ENCODE data around the gene SLC12A2.

SLC12A2 gene

DNA sequence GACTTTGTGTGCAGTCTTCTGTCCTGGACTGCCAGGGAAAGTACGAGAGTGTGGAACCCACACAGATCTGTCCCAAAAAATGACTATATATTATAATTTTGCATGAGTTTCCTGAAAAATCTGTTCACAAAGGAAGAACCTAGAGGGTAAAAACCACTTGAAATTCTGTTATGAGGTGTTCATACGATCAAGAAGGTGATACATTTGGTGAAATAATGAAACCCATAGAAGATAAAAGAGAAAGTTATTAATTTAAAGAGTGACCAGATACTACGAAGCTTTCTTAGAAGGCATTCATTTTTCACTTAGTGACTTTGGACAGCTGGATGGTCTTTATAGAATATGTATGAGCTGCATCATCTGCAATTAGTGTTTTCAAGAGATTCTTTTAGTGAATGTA is 32.9 kb downstream of the SLC12A2 start:
- H3K27ac ChIP-seq (ENCODE audit: low read length), result no peak overlapping the region
- no peak for DNase-seq
- H4K20me1 ChIP-seq (ENCODE audit: insufficient read depth, low read length), result no peaks in the 10 kb centered on the region
- no peaks in the 10 kb centered on the region for H3K27me3 ChIP-seq (ENCODE audit: insufficient read depth, low read length, poor library complexity)
- H3K9me3 ChIP-seq (ENCODE audit: insufficient read depth, low read length, severe bottlenecking), result peaks cover 5% of the 10 kb centered on the region
- ATAC-seq (ENCODE audit: insufficient read depth, low read depth), result no peak
- H3K36me3 ChIP-seq (ENCODE audit: insufficient read depth, low read length), result peaks cover 42% of the 10 kb centered on the region
- no peaks in the 10 kb centered on the region for H3K79me2 ChIP-seq (ENCODE audit: insufficient read depth, low read length)
- H3K4me1 ChIP-seq (ENCODE audit: insufficient read depth, low read length), result no peaks in the 10 kb centered on the region
- TF ChIP-seq EZH2 (IDR thresholded peaks at IDR 0.05; ENCODE audit: borderline replicate concordance, low read depth, low read length, severe bottlenecking), result no peak
- TF ChIP-seq, protein P1, sequence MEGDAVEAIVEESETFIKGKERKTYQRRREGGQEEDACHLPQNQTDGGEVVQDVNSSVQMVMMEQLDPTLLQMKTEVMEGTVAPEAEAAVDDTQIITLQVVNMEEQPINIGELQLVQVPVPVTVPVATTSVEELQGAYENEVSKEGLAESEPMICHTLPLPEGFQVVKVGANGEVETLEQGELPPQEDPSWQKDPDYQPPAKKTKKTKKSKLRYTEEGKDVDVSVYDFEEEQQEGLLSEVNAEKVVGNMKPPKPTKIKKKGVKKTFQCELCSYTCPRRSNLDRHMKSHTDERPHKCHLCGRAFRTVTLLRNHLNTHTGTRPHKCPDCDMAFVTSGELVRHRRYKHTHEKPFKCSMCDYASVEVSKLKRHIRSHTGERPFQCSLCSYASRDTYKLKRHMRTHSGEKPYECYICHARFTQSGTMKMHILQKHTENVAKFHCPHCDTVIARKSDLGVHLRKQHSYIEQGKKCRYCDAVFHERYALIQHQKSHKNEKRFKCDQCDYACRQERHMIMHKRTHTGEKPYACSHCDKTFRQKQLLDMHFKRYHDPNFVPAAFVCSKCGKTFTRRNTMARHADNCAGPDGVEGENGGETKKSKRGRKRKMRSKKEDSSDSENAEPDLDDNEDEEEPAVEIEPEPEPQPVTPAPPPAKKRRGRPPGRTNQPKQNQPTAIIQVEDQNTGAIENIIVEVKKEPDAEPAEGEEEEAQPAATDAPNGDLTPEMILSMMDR (IDR thresholded peaks at IDR 0.05; ENCODE audit: borderline replicate concordance, extremely low read depth, low read length, poor library complexity, severe bottlenecking), result no peak
- no peak overlapping the region for H3K9ac ChIP-seq (ENCODE audit: low read depth, low read length)
- no peak overlapping the region for H3K4me2 ChIP-seq (ENCODE audit: insufficient read depth, low read length)
- no peak overlapping the region for H2AFZ ChIP-seq (ENCODE audit: low read depth, low read length)
- no peak overlapping the region for H3K4me3 ChIP-seq (ENCODE audit: low read depth in 1 of 2, low read length in 2 of 2)

- Histone ChIP-seq H3K9ac (ENCODE audit: low read depth, low read length) (no peak overlapping the region), H4K20me1 (ENCODE audit: insufficient read depth, low read length) (no peaks in the 10 kb centered on the region), H3K4me2 (ENCODE audit: insufficient read depth, low read length) (no peak overlapping the region), H3K79me2 (ENCODE audit: insufficient read depth, low read length) (no peaks in the 10 kb centered on the region), H3K4me1 (ENCODE audit: insufficient read depth, low read length) (no peaks in the 10 kb centered on the region), H3K9me3 (ENCODE audit: insufficient read depth, low read length, severe bottlenecking) (peaks cover 5% of the 10 kb centered on the region), H3K4me3 (ENCODE audit: low read depth in 1 of 2, low read length in 2 of 2) (no peak overlapping the region), H2AFZ (ENCODE audit: low read depth, low read length) (no peak overlapping the region), H3K27me3 (ENCODE audit: insufficient read depth, low read length, poor library complexity) (no peaks in the 10 kb centered on the region), H3K36me3 (ENCODE audit: insufficient read depth, low read length) (peaks cover 40% of the 10 kb centered on the region), H3K27ac (ENCODE audit: low read length) (no peak overlapping the region)
- ATAC-seq (ENCODE audit: insufficient read depth, low read depth), result no peak
- TF ChIP-seq EZH2 (IDR thresholded peaks at IDR 0.05; ENCODE audit: borderline replicate concordance, low read depth, low read length, severe bottlenecking), result no peak
- TF ChIP-seq, protein P1 (IDR thresholded peaks at IDR 0.05; ENCODE audit: borderline replicate concordance, extremely low read depth, low read length, poor library complexity, severe bottlenecking), result no peak
- no peak for DNase-seq
These were observed 34.6 kb downstream of the SLC12A2 start for GRCh38 chr5:128118214-128118613.

DNA sequence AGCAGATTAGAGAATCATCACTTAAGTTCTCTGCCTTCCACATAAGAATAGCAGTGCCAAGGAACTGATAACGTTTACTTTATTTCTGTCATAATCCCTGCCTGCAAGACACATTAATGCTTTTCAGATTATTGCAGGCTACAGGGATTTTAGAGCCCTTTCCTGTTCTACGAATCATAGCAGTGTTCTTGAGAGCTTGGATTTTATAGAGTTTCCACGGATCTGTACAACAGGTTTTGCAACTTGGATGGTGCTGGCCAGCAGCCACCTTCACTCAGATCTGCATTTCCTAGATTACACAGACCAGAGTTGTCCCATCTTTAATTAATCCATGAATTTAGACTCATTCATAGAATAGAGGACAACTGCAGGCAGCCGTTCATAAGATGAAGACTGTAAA is 38.1 kb downstream of the SLC12A2 start:
- Histone ChIP-seq H3K9me3 (ENCODE audit: insufficient read depth, low read length, severe bottlenecking) (peaks cover 5% of the 10 kb centered on the region), H2AFZ (ENCODE audit: low read depth, low read length) (no peak overlapping the region), H3K27ac (ENCODE audit: low read length) (no peak overlapping the region), H3K4me2 (ENCODE audit: insufficient read depth, low read length) (no peak overlapping the region), H3K4me1 (ENCODE audit: insufficient read depth, low read length) (no peaks in the 10 kb centered on the region), H3K4me3 (ENCODE audit: low read depth in 1 of 2, low read length in 2 of 2) (no peak overlapping the region), H3K9ac (ENCODE audit: low read depth, low read length) (no peak overlapping the region), H4K20me1 (ENCODE audit: insufficient read depth, low read length) (no peaks in the 10 kb centered on the region), H3K27me3 (ENCODE audit: insufficient read depth, low read length, poor library complexity) (no peaks in the 10 kb centered on the region), H3K36me3 (ENCODE audit: insufficient read depth, low read length) (peaks cover 19% of the 10 kb centered on the region; the same call in 1 of the 2 replicates), H3K79me2 (ENCODE audit: insufficient read depth, low read length) (no peaks in the 10 kb centered on the region)
- no peak for DNase-seq
- TF ChIP-seq, protein P1 (IDR thresholded peaks at IDR 0.05; ENCODE audit: borderline replicate concordance, extremely low read depth, low read length, poor library complexity, severe bottlenecking), result no peak
- no peak for TF ChIP-seq EZH2 (IDR thresholded peaks at IDR 0.05; ENCODE audit: borderline replicate concordance, low read depth, low read length, severe bottlenecking)
- no peak for ATAC-seq (ENCODE audit: insufficient read depth, low read depth)

DNA sequence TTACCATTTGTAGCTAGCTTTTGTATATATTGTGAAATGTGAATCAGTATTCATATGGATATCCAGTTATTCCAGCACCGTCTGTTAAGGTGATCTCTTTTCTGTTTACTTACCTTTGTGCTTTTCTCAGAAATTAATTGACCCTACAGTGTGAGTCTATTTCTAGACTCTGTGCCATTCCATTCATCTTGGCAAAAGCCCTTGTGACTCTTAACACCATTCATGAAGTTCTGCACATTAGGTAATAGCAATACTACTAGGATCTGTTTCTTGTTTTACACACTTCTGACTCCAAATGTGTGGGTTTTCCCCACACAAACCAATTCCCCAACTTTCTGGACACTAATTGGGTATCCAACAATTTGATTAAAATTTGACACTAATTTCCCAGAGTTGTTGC is 40.4 kb downstream of the SLC12A2 start:
- no peak overlapping the region for H3K27ac ChIP-seq (ENCODE audit: low read length)
- H3K79me2 ChIP-seq (ENCODE audit: insufficient read depth, low read length), result no peaks in the 10 kb centered on the region
- no peak overlapping the region for H2AFZ ChIP-seq (ENCODE audit: low read depth, low read length)
- DNase-seq (no peak), ATAC-seq (ENCODE audit: insufficient read depth, low read depth) (no peak)
- H3K4me1 ChIP-seq (ENCODE audit: insufficient read depth, low read length), result no peaks in the 10 kb centered on the region
- 0 out of 2 replicates have a peak, but pooled peaks cover 1% of the 10 kb centered on the region for H3K36me3 ChIP-seq (ENCODE audit: insufficient read depth, low read length)
- no peak overlapping the region for H3K4me2 ChIP-seq (ENCODE audit: insufficient read depth, low read length)
- no peak overlapping the region for H3K9ac ChIP-seq (ENCODE audit: low read depth, low read length)
- H4K20me1 ChIP-seq (ENCODE audit: insufficient read depth, low read length), result no peaks in the 10 kb centered on the region
- TF ChIP-seq EZH2 (IDR thresholded peaks at IDR 0.05; ENCODE audit: borderline replicate concordance, low read depth, low read length, severe bottlenecking), result no peak
- TF ChIP-seq, protein P1 (IDR thresholded peaks at IDR 0.05; ENCODE audit: borderline replicate concordance, extremely low read depth, low read length, poor library complexity, severe bottlenecking), result no peak
- peaks cover 4% of the 10 kb centered on the region for H3K9me3 ChIP-seq (ENCODE audit: insufficient read depth, low read length, severe bottlenecking)
- no peak overlapping the region for H3K4me3 ChIP-seq (ENCODE audit: low read depth in 1 of 2, low read length in 2 of 2)
- H3K27me3 ChIP-seq (ENCODE audit: insufficient read depth, low read length, poor library complexity), result no peaks in the 10 kb centered on the region
